ENCODE data around the gene ADI1.

DNA sequence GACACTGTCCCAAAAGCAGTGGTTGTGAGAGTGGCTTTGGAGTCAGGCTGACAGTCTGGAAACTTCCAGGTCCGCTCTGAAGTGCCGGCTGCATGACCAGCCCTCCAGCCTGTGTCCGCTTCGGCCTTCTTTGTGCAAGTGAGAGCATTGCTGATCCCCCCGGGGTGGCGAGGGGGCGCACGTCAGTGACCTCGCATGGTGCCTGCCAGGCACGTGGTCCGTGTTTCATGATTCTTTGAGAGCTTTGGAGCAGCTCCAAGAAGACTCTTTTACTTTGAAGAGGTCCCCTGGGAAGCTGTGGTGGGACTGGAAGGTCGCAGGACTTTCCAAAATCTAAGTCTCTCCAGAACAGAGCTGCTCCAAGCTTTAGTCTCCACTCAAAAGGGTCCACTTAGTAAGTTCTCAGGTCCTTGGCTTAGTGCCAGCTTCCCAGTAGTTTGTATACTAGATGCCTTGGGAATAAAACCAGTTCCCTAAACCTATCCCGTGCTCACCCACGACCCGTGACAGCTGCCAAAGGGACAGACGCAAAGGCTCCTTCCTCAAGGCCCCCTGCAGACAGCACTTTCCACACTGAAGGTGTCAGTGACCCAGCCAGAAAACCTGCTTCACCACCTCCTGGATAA is 68.8 kb downstream of the ADI1 start:
- TF ChIP-seq CTCF (IDR thresholded peaks at IDR 0.05) (no peak), POLR2A (IDR thresholded peaks at IDR 0.05) (no peak)

All from breast epithelium (tissue), 3 donors.